ENCODE measurements around the gene TMEM141.
A peak's percentile ranks its signal among the peaks of the same experiment; 100 is the strongest.

TMEM141 gene

DNA sequence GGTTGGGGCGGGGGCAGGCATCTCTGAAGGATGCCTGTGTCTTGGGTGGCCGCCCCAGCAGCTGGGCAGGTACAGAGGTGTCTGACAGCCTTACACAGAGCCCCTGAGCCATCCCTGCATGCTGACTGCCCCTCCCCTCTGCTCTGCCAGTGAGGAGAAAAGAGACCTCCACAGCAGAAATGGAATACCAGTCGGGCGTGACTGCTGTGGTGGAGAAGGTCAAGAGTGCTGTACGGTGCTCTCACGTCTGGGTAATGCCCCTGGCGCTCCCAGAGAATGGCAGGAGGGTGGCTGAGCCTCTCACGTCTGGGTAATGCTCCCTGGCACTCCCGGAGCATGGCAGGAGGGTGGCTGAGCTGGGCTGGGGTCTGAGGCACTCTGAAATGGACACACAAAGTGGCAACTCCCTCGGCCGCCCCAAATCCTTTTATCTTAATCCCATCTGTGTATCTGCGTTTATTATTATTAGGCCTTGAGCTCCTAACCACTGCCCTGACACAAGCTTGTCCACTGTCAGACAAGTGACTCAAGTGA is 14.1 kb downstream of the TMEM141 start:
- Histone ChIP-seq H3K4me3 (ENCODE audit: low read length) (no peak overlapping the region), H3K36me3 (ENCODE audit: control insufficient read depth, insufficient read depth, low read length) (peaks cover 2% of the 10 kb centered on the region; the same call in 1 of the 2 replicates), H3K27me3 (ENCODE audit: control insufficient read depth, insufficient read depth, low read length) (no peaks in the 10 kb centered on the region), H3K9me3 (ENCODE audit: control insufficient read depth, insufficient read depth, low read length) (no peaks in the 10 kb centered on the region), H3K4me1 (ENCODE audit: control insufficient read depth, insufficient read depth, low read length) (peaks cover 5% of the 10 kb centered on the region; the same call in 1 of the 2 replicates), H3K27ac (ENCODE audit: low read length) (no peak overlapping the region)
- no CpG with 5 or more reads among the region's 12 CpGs for WGBS (ENCODE audit: insufficient coverage, insufficient read length)
- DNase-seq (ENCODE audit: low read depth, low spot score) = no peak

DNA sequence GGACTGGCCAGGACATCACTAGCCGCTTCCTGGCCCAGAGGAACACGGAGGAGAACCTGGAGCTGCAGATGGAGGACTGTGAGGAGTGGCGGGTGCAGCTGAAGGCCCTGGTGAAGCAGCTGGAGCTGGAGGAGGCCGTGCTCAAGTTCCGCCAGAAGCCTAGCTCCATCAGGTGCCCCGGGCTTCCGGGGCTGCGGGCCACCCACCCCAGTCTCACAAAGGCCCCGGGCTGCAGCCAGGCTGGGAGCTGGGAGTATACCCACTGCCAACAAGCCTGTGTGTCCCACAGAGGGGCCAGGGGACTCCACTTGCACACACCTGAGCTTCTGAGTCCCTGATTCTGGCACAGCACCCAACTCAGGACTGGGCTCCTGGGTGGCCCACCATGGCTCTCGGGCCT is 14.9 kb downstream of the TMEM141 start:
- H3K27me3 ChIP-seq (ENCODE audit: control insufficient read depth, insufficient read depth, low read length) = no peaks in the 10 kb centered on the region
- H3K36me3 ChIP-seq (ENCODE audit: control insufficient read depth, insufficient read depth, low read length) = peaks cover 2% of the 10 kb centered on the region; the same call in 1 of the 2 replicates
- H3K4me1 ChIP-seq (ENCODE audit: control insufficient read depth, insufficient read depth, low read length) = peaks cover 5% of the 10 kb centered on the region; the same call in 1 of the 2 replicates
- no peak overlapping the region for H3K4me3 ChIP-seq (ENCODE audit: low read length)
- no CpG with 5 or more reads among the region's 10 CpGs for WGBS (ENCODE audit: insufficient coverage, insufficient read length)
- no peak overlapping the region for H3K27ac ChIP-seq (ENCODE audit: low read length)
- H3K9me3 ChIP-seq (ENCODE audit: control insufficient read depth, insufficient read depth, low read length) = no peaks in the 10 kb centered on the region
- DNase-seq (ENCODE audit: low read depth, low spot score) = no peak

DNA sequence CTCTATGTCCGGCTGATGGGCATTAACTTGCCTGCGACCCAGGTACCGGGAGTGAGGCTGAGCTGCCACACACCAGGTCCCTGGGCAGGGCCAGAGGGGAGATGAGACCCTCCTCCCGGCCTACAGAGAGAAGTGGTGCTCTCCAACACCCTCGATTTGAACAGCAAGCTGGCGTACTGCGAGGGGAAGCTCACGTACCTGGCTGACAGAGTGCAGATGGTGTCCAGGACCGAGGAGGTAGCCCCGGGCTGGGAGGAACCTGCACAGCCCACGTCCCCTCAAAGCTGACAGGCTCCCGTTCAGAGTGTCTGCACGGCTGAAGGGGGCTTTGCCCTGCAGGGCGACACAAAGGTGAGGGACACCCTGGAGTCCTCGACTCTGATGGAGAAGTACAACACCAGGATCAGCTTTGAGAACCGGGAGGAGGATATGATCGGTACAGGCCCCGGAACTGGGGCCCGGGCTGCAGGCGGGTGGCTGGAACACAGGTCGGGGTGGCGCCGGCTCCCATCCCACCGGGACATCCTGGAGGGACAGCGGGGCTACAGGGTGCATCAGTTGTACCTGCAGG is 15.6 kb downstream of the TMEM141 start:
- Histone ChIP-seq H3K9me3 (ENCODE audit: control insufficient read depth, insufficient read depth, low read length) (no peaks in the 10 kb centered on the region), H3K36me3 (ENCODE audit: control insufficient read depth, insufficient read depth, low read length) (peaks cover 2% of the 10 kb centered on the region; the same call in 1 of the 2 replicates), H3K4me1 (ENCODE audit: control insufficient read depth, insufficient read depth, low read length) (peaks cover 5% of the 10 kb centered on the region; the same call in 1 of the 2 replicates), H3K27me3 (ENCODE audit: control insufficient read depth, insufficient read depth, low read length) (no peaks in the 10 kb centered on the region), H3K4me3 (ENCODE audit: low read length) (no peak overlapping the region; the same call in 1 of the 2 replicates), H3K27ac (ENCODE audit: low read length) (no peak overlapping the region)
- WGBS (ENCODE audit: insufficient coverage, insufficient read length) = no CpG with 5 or more reads among the region's 25 CpGs
- no peak for DNase-seq (ENCODE audit: low read depth, low spot score)

DNA sequence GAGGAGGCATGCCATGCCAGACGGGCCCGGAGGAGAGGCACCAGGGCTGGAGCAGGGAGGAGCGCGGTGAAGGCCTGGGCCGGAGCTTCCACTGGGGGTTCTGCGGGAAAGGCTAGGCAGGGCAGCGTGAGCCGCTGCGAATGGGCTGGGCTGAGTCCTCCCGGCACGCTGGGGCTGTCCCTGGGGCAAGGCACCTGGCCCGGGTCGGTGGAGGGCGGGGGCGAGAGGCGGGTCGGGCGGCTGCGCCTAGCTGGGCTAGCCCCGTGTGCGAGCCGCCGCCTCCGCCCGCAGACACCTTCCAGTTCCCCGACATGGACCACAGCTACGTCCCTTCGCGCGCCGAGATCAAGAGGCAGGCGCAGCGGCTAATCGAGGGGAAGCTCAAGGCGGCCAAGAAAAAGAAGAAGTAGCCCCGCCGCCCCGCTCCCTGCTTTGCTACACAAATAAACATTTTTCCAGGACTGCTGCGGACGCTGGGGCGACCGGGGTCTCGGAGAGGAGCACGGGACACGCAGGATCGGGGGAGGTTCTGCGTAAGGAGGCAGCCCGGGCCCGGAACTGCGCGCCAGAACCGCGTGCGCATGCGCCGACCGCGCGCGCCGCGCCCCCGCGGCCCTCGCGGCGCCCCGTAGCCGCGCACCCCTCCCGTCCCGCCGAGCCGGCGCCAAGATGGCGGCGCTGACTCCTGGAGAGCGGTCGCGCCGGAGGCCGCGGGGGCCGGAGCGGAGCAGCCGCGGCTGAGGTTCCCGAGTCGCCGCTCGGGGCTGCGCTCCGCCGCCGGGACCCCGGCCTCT is 16.3 kb downstream of the TMEM141 start, which contains the start of gene RABL6:
TSS of gene RABL6 (plus strand) at position 668 of the 794 bp plus-strand sequence. CDS start 249 bp downstream, outside the sequence.
- H3K9me3 ChIP-seq (ENCODE audit: control insufficient read depth, insufficient read depth, low read length) = no peaks in the 10 kb centered on the region
- no CpG with 5 or more reads among the region's 96 CpGs for WGBS (ENCODE audit: insufficient coverage, insufficient read length)
- H3K27me3 ChIP-seq (ENCODE audit: control insufficient read depth, insufficient read depth, low read length) = no peaks in the 10 kb centered on the region
- H3K36me3 ChIP-seq (ENCODE audit: control insufficient read depth, insufficient read depth, low read length) = peaks cover 2% of the 10 kb centered on the region; the same call in 1 of the 2 replicates
- no peak for DNase-seq (ENCODE audit: low read depth, low spot score)
- H3K4me3 ChIP-seq (ENCODE audit: low read length) = peak within 1 kb of the TSS; percentile 95
- no peak within 1 kb of the TSS for H3K27ac ChIP-seq (ENCODE audit: low read length)
- H3K4me1 ChIP-seq (ENCODE audit: control insufficient read depth, insufficient read depth, low read length) = peaks cover 5% of the 10 kb centered on the region; the same call in 1 of the 2 replicates

DNA sequence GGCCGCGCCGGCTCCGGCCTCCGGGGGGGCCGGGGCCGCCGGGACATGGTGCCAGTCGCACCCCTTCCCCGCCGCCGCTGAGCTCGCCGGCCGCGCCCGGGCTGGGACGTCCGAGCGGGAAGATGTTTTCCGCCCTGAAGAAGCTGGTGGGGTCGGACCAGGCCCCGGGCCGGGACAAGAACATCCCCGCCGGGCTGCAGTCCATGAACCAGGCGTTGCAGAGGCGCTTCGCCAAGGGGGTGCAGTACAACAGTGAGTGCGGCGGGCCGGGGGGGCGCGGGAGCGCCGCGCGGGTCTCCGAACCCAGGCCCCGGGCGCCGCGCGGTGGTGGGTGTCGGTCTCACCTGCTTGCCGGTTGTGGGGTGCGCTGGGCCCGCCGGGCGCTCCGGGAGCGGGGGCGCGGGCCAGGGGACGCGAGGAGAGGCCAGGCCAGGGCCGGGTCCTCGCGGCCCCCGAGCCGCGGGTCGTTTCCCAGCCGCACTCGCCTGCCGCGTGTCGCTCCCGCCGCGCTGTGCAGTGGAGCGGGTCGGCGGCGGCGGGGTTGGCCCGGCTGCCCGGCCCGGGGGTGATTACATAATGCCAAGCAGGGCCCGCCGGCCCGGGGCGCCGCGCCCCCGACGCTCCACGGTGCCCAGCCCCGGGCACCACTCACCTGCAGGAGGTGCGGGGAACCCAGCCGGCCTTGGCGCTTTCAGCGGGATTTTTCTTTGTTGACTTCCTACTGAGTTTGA is 17.1 kb downstream of the TMEM141 start:
- peaks cover 7% of the 10 kb centered on the region; the same call in 1 of the 2 replicates for H3K36me3 ChIP-seq (ENCODE audit: control insufficient read depth, insufficient read depth, low read length)
- H3K27me3 ChIP-seq (ENCODE audit: control insufficient read depth, insufficient read depth, low read length) = no peaks in the 10 kb centered on the region
- peaks cover 5% of the 10 kb centered on the region; the same call in 1 of the 2 replicates for H3K4me1 ChIP-seq (ENCODE audit: control insufficient read depth, insufficient read depth, low read length)
- DNase-seq (ENCODE audit: low read depth, low spot score) = no peak
- H3K4me3 ChIP-seq (ENCODE audit: low read length) = peak overlapping the region; percentile 95
- H3K9me3 ChIP-seq (ENCODE audit: control insufficient read depth, insufficient read depth, low read length) = no peaks in the 10 kb centered on the region
- H3K27ac ChIP-seq (ENCODE audit: low read length) = no peak overlapping the region
- no CpG with 5 or more reads among the region's 93 CpGs for WGBS (ENCODE audit: insufficient coverage, insufficient read length)

DNA sequence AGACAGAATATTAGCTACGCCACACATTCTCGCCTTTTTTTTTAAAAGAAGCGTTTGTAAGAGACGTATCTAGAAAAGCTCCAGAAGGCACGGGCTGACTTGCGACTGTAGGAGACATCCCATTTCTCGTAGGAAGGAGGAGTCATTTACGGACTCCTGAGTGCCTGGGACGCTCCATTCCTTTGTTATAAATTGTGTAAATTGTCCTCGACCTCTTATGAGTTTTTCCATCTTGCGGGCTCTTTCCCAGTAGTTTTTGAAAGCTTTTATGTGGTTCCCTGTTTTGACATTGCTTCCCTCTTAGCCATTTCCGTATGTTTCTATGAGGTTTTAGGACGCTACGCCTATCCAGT is 17.6 kb downstream of the TMEM141 start:
- DNase-seq (ENCODE audit: low read depth, low spot score) = no peak
- Histone ChIP-seq H3K36me3 (ENCODE audit: control insufficient read depth, insufficient read depth, low read length) (peaks cover 7% of the 10 kb centered on the region; the same call in 1 of the 2 replicates), H3K9me3 (ENCODE audit: control insufficient read depth, insufficient read depth, low read length) (no peaks in the 10 kb centered on the region), H3K27ac (ENCODE audit: low read length) (no peak overlapping the region), H3K27me3 (ENCODE audit: control insufficient read depth, insufficient read depth, low read length) (no peaks in the 10 kb centered on the region), H3K4me3 (ENCODE audit: low read length) (peak overlapping the region; percentile 95), H3K4me1 (ENCODE audit: control insufficient read depth, insufficient read depth, low read length) (peaks cover 5% of the 10 kb centered on the region; the same call in 1 of the 2 replicates)
- WGBS (ENCODE audit: insufficient coverage, insufficient read length) = no CpG with 5 or more reads among the region's 14 CpGs

DNA sequence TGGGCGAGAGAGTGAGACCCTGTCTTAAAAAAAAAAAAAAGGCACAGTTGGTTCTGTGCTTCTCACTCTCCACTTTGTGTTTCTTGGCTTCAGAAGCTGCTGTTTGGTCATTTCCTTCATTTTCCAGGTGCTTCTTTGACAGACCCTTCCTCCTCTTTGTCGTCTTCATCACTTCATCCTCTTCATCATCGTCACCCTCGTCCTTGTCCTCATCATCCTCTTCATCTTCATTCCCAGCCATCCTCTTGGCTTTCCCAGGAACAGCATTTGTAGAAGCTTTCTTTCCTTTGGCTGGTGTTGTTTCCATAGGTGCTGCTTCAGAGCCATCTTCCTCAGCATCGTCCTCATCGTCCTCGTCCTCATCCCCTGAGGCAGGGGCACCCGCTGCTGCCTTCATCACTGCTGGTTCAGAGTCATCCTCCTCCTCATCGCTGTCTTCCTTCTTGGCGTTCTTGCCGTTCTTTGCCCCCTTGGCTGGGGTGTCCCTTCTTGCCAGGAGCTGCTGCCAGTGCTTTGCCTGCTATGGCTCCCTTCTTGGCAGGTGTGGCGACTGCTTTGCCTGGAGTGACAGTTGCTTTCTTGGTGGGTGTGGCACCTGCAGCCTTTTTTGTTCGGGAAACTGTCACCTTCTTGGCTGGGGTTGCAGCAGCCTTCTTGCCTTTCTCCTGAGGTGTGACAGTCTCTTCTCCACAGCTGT is 23.7 kb downstream of the TMEM141 start:
- Histone ChIP-seq H3K27me3 (ENCODE audit: control insufficient read depth, insufficient read depth, low read length) (no peaks in the 10 kb centered on the region), H3K4me1 (ENCODE audit: control insufficient read depth, insufficient read depth, low read length) (no peaks in the 10 kb centered on the region), H3K36me3 (ENCODE audit: control insufficient read depth, insufficient read depth, low read length) (peaks cover 8% of the 10 kb centered on the region; the same call in 1 of the 2 replicates), H3K27ac (ENCODE audit: low read length) (no peak overlapping the region), H3K9me3 (ENCODE audit: control insufficient read depth, insufficient read depth, low read length) (no peaks in the 10 kb centered on the region), H3K4me3 (ENCODE audit: low read length) (no peak overlapping the region)
- no peak for DNase-seq (ENCODE audit: low read depth, low spot score)
- WGBS (ENCODE audit: insufficient coverage, insufficient read length) = 100% methylated on average over 2 of the region's 13 CpGs

DNA sequence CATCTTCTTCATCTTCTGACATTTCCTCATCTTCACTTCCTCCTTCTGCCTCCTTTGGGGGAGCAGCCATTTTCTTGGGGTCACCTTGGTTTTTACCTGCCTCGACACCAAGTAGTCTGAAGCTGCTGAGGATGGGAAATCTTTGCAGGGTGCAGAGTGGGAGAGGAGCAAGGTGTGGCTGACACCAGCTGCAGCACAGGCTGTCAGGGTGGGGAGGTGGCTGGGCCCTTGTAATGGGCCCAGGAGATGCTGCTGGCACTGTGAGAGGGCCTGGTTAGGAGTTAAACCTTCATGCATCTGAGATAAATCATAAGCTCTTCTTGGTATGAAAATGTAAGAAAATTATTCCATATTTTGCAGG is 24.3 kb downstream of the TMEM141 start:
- no CpG with 5 or more reads among the region's 1 CpG for WGBS (ENCODE audit: insufficient coverage, insufficient read length)
- Histone ChIP-seq H3K36me3 (ENCODE audit: control insufficient read depth, insufficient read depth, low read length) (peaks cover 8% of the 10 kb centered on the region; the same call in 1 of the 2 replicates), H3K4me1 (ENCODE audit: control insufficient read depth, insufficient read depth, low read length) (no peaks in the 10 kb centered on the region), H3K9me3 (ENCODE audit: control insufficient read depth, insufficient read depth, low read length) (no peaks in the 10 kb centered on the region), H3K27me3 (ENCODE audit: control insufficient read depth, insufficient read depth, low read length) (no peaks in the 10 kb centered on the region), H3K27ac (ENCODE audit: low read length) (no peak overlapping the region), H3K4me3 (ENCODE audit: low read length) (no peak overlapping the region)
- no peak for DNase-seq (ENCODE audit: low read depth, low spot score)

DNA sequence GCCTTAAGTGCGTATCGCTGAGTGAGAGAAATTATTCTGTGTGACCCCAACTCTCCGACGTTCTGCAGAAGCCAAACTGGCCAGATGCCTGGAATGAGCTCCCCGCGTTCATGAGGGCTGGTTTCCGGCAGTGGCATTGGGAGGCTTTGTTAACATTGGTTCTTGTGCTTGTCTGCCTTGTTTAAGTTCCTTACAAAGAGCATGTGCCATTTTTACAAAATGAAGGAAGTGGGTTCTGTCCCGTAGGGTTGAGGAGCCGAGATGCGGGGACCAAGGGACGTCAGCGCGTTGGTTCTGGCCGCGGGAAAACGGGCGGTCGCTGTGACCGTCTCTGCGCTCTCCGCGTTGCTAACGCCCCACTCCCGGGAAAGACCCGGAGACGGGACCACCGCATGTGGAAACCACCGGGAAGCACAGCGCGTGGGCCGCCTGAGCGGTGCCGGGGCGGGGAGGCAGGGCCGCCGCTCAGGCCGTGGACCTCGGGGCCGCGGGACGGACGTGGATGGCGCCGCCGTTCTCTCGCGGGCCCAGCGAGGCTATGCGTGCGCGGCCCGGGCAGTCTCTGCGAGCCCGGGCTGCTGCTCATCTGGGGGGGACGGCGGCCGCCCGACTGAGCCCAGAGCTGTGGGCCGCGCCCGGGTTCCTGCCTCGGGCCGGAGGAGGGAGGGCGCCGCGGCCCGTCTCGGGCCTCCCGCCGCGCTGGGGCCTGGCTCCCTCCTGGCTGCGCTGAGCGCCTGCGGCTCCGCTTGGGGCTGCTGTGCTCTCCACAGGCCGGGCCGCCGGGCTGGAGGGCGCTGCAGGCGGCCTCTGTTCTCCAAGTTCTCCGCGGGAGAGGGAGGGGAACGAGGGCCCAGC is 30.1 kb downstream of the TMEM141 start:
- no CpG with 5 or more reads among the region's 83 CpGs for WGBS (ENCODE audit: insufficient coverage, insufficient read length)
- DNase-seq (ENCODE audit: low read depth, low spot score) = no peak
- Histone ChIP-seq H3K4me1 (ENCODE audit: control insufficient read depth, insufficient read depth, low read length) (no peaks in the 10 kb centered on the region; the same call in none of the 2 replicates), H3K9me3 (ENCODE audit: control insufficient read depth, insufficient read depth, low read length) (no peaks in the 10 kb centered on the region), H3K27me3 (ENCODE audit: control insufficient read depth, insufficient read depth, low read length) (no peaks in the 10 kb centered on the region), H3K4me3 (ENCODE audit: low read length) (peak overlapping the region; percentile 12; the same call in 1 of the 2 replicates), H3K36me3 (ENCODE audit: control insufficient read depth, insufficient read depth, low read length) (peaks cover 16% of the 10 kb centered on the region), H3K27ac (ENCODE audit: low read length) (no peak overlapping the region)
